Adrenal gland (tissue), 5 donors: ENCODE measurements around the gene TMEM18.

Experiments
- POLR2A ChIP-seq, 2 donors: fragments of 450-650 bp; IDR thresholded peaks; one replicate each; pipeline ENCODE4 v1.6.1; 2017; ENCODE audit warnings: antibody characterized with exemption in 2 of 2, mild to moderate bottlenecking in 2 of 2, moderate library complexity in 1 of 2
- TF ChIP-seq, protein P1 (sequence below), 6 experiments: fragments of 450-650 bp in 4 of 6; fragments of 200-600 bp in 2 of 6; sonication (generic) in 1 of 6; IDR thresholded peaks; 1 replicate in 5 of 6; 2 replicates in 1 of 6; pipeline versions ENCODE4 v1.5.1 to v1.8.0; 2016 to 2021; ENCODE audit warnings: antibody characterized with exemption in 6 of 6, mild to moderate bottlenecking in 2 of 6, moderate library complexity in 1 of 6
- donor health status: DM: no; HTN: no; CAD: no.

DNA sequence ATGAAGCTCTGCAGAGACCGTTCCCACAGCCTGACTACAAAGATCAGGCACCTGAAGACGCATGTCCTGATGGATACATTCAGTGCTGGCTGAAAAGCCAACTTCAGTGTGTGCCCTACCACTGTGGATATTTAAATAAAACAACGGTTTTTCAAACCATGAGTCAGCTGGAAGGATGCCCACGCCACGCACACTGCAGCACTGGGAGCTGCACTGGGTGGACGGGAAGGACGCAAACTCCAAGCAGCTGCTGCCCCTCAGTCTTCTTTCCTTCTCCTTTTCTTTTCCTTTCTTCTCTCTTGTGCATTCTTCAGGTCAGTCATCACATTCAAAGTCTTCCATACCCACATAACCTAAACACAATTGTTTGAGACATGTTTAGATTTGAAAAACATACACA, 7.9 kb downstream of the TMEM18 start:
- TF ChIP-seq, protein P1, sequence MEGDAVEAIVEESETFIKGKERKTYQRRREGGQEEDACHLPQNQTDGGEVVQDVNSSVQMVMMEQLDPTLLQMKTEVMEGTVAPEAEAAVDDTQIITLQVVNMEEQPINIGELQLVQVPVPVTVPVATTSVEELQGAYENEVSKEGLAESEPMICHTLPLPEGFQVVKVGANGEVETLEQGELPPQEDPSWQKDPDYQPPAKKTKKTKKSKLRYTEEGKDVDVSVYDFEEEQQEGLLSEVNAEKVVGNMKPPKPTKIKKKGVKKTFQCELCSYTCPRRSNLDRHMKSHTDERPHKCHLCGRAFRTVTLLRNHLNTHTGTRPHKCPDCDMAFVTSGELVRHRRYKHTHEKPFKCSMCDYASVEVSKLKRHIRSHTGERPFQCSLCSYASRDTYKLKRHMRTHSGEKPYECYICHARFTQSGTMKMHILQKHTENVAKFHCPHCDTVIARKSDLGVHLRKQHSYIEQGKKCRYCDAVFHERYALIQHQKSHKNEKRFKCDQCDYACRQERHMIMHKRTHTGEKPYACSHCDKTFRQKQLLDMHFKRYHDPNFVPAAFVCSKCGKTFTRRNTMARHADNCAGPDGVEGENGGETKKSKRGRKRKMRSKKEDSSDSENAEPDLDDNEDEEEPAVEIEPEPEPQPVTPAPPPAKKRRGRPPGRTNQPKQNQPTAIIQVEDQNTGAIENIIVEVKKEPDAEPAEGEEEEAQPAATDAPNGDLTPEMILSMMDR (IDR thresholded peaks at IDR 0.05): no peak
- no peak for TF ChIP-seq POLR2A (IDR thresholded peaks at IDR 0.05)
